CD8-positive, alpha-beta memory T cell (primary cell): ENCODE measurements around the gene TMEM134. TPM values are rescaled to one million over a fixed set of nuclear protein-coding genes. Genes with fewer than 3 reads are reported as not detected.
"Not testable (repeated sequence)": the region's sequence is repeated elsewhere in the genome, so short reads cannot be mapped to it uniquely, and the experiment has no call there.

ENCODE experiments used
- CTCF ChIA-PET: fragments of 350-600 bp; sonication (Branson Sonifier 250); formaldehyde crosslinking; loops from one replicate; lab custom pipeline; 2021; ENCODE audit warnings: antibody characterized with exemption; lab: Charles Lee
- POLR2A ChIA-PET: fragments of 350-600 bp; sonication (Branson Sonifier 250); formaldehyde crosslinking; loops from one replicate; lab custom pipeline; 2021; ENCODE audit warnings: antibody characterized with exemption; lab: Charles Lee
- DNase-seq, 5 donors: peaks; one replicate each; pipeline versions ENCODE4 v3.0.0 to v3.0.0-alpha.2; 2020 to 2022; ENCODE audit warnings: mixed read lengths in 1 of 5
- H3K27ac ChIP-seq: one replicate; pipeline ENCODE4 v1.7.0; 2013; ENCODE audit warnings: low read depth, mild to moderate bottlenecking, low read length, moderate library complexity
- H3K27me3 ChIP-seq: 2 replicates; pipeline ENCODE4 v1.7.0; 2013; ENCODE audit warnings: low read length, mild to moderate bottlenecking; ENCODE audit not compliant: insufficient read depth, poor library complexity, severe bottlenecking
- H3K36me3 ChIP-seq: 2 replicates; pipeline ENCODE4 v1.7.0; 2013; ENCODE audit warnings: mild to moderate bottlenecking, low read length, moderate library complexity; ENCODE audit not compliant: insufficient read depth
- H3K4me1 ChIP-seq: 2 replicates; pipeline ENCODE4 v1.7.0; 2013; ENCODE audit warnings: mild to moderate bottlenecking, low read length, moderate library complexity; ENCODE audit not compliant: insufficient read depth
- H3K4me3 ChIP-seq: 2 replicates; pipeline ENCODE4 v1.7.0; 2013; ENCODE audit warnings: mild to moderate bottlenecking, low read length
- H3K9me3 ChIP-seq: 2 replicates; pipeline ENCODE4 v1.7.0; 2013; ENCODE audit warnings: mild to moderate bottlenecking, low read length
- H3K27ac Mint-ChIP-seq, 8 donors: one replicate each; pipeline ENCODE4 v1.8.0; 2020 to 2021; ENCODE audit warnings: mixed read lengths in 8 of 8, mild to moderate bottlenecking in 6 of 8, inconsistent platforms in 3 of 8, moderate library complexity in 3 of 8
- H3K27me3 Mint-ChIP-seq, 2 donors: one replicate each; pipeline ENCODE4 v1.8.0; 2020 to 2021; ENCODE audit warnings: mixed read lengths in 2 of 2, mild to moderate bottlenecking in 1 of 2, moderate library complexity in 1 of 2
- H3K36me3 Mint-ChIP-seq, 3 donors: one replicate each; pipeline ENCODE4 v1.8.0; 2020 to 2021; ENCODE audit warnings: mixed read lengths in 3 of 3, inconsistent platforms in 1 of 3, mild to moderate bottlenecking in 1 of 3
- H3K4me1 Mint-ChIP-seq, 3 donors: one replicate each; pipeline ENCODE4 v1.8.0; 2020 to 2021; ENCODE audit warnings: mixed read lengths in 3 of 3, inconsistent platforms in 1 of 3, mild to moderate bottlenecking in 1 of 3
- H3K4me3 Mint-ChIP-seq, 7 donors: one replicate each; pipeline ENCODE4 v1.8.0; 2020 to 2021; ENCODE audit warnings: mixed read lengths in 7 of 7, mild to moderate bottlenecking in 6 of 7, moderate library complexity in 4 of 7, inconsistent platforms in 2 of 7
- H3K9me3 Mint-ChIP-seq, 5 donors: one replicate each; pipeline ENCODE4 v1.8.0; 2020 to 2022; ENCODE audit warnings: mixed read lengths in 5 of 5, mild to moderate bottlenecking in 3 of 5, moderate library complexity in 2 of 5, inconsistent platforms in 1 of 5
- polyA plus RNA-seq: library from polyadenylated mRNA; unstranded; fragments of 300-500 nt; fragmentation: Illumina TruSeq; gene quantifications from one replicate; pipeline ENCODE4 v1.2.3, GENCODE V29; 2021
- total RNA-seq, 2 experiments: library from RNA; stranded (reverse); gene quantifications; one replicate each; pipeline ENCODE4 v1.2.3, GENCODE V29; 2021

The TMEM134 gene
- total and polyA plus RNA-seq, 3 experiments from 2014 or later: 49.6 to 152 (median 57.9) TPM

DNA sequence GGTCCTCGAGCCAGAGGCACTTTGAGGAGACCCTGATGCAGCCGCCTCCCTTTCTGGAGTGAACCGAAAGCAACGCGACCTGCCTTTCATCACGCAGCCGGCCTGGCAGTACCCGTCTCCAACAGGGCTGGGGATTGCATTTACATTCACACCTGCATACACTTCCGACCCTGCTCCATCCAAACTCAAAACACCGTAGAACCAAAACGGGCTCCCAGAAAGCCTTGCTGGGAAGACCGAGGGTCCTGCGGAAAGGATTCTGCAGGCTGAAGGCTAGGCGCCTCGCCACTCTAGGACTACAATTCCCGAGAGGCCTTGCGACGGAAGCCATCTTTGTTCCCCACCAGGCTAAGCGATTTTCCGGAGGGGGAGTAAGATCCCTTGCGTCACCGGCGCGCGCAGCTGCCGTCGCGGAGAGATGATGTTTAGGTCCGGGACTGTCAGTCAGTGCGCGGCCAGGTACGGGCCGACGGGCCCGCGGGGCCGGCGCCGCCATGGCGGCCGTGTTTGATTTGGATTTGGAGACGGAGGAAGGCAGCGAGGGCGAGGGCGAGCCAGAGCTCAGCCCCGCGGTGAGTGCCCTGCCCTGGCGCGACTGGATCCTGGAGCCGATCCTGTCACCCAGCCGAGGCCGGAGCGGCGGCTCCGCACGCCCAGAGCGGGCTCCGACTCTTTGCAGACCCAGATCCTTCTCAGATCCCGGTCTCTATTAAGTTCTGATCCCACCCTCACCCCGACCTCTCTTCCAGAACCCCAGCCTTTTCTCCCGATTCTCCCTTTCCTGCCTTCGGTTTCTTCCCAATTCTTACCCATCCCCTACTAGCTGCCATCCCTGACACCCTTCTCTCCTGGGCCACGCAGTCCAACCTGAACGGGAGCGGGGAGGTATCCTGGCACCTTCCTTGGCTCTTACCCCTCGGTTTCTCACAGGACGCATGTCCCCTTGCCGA is 40.7 kb downstream of the TMEM134 start, which contains the start of gene RPS6KB2:
RPS6KB2 (plus strand) TSS at position 443 of the 950 bp plus-strand sequence; CDS start at position 495, 52 bp downstream.
- Mint-ChIP-seq H3K4me3 (peak within 1 kb of the TSS; percentile 94 to 100 (median 99)), H3K27me3 (peaks cover 0 to 6% of the 10 kb centered on the region in 2 donors), H3K27ac (peak within 1 kb of the TSS; percentile 93 to 99 (median 98)), H3K4me1 (peaks cover 25 to 61% (median 31%) of the 10 kb centered on the region in 3 donors), H3K36me3 (peaks cover 0 to 34% (median 2%) of the 10 kb centered on the region in 3 donors), H3K9me3 (no peaks in the 10 kb centered on the region)
- ChIA-PET POLR2A (interaction anchor here (0.6 to 3.6 kb wide), 14 partner anchors 8 to 143 kb away, joined by 3 to 39 read pairs (median 6); partner anchors contain the start of genes CABP4, CLCF1, PITPNM1 and PPP1CA), CTCF (interaction anchor here (1.0 to 2.8 kb wide), 10 partner anchors 9 to 166 kb away, joined by 3 to 18 read pairs (median 4); partner anchors contain the start of genes PPP1CA, PTPRCAP, TBC1D10C and TMEM134)
- Histone ChIP-seq H3K4me3 (peak within 1 kb of the TSS; percentile 76), H3K9me3 (no peaks in the 10 kb centered on the region), H3K36me3 (peaks cover 14% of the 10 kb centered on the region), H3K27me3 (no peaks in the 10 kb centered on the region), H3K4me1 (peaks cover 39% of the 10 kb centered on the region), H3K27ac (peak within 1 kb of the TSS; percentile 91)
- peak; percentile 96 to 99 (median 99) for DNase-seq

DNA sequence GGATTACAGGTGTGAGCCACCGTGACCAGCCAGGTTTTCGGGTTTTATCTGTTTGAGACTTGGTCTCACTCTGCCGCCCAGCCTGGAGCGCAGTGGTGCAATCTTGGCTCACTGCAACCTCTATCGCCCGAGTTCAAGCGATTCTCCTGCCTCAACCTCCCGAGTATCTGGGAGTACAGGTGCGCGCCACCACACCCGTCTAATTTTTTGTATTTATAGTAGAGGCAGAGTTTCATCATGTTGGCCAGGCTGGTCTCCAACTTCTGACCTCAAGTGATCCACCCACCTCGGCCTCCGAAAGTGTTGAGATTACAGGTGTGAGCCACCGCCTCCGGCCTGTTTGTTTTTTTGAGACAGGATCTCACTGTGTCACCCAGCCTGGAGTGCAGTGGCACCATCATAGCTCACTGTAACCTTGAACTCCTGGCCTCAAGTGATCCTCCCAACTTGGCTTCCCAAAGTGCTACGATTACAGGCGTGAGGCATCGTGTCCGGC is 41.6 kb downstream of the TMEM134 start:
- peak overlapping the region; percentile 94 to 100 (median 99) for H3K4me3 Mint-ChIP-seq
- peaks cover 30% of the 10 kb centered on the region for H3K4me1 ChIP-seq
- DNase-seq, H3K27me3 Mint-ChIP-seq, H3K36me3 ChIP-seq, H3K27me3 ChIP-seq, H3K9me3 Mint-ChIP-seq, H3K9me3 ChIP-seq: not testable (repeated sequence)
- ChIA-PET CTCF (interaction anchor here (1.0 to 2.8 kb wide), 5 partner anchors 10 to 42 kb away, joined by 3 to 18 read pairs (median 8); partner anchors contain the start of genes PPP1CA, PTPRCAP, TBC1D10C and TMEM134), POLR2A (interaction anchor here (0.7 to 3.6 kb wide), 7 partner anchors 9 to 36 kb away, joined by 3 to 39 read pairs (median 12); partner anchors contain the start of genes PPP1CA, PTPRCAP, RAD9A and TBC1D10C)
- peaks cover 30 to 60% (median 32%) of the 10 kb centered on the region in 3 donors for H3K4me1 Mint-ChIP-seq
- peak overlapping the region; percentile 91 for H3K27ac ChIP-seq
- peaks cover 0 to 25% (median 2%) of the 10 kb centered on the region in 3 donors for H3K36me3 Mint-ChIP-seq
- H3K4me3 ChIP-seq: peak overlapping the region; percentile 76
- peak overlapping the region; percentile 93 to 99 (median 98) for H3K27ac Mint-ChIP-seq

DNA sequence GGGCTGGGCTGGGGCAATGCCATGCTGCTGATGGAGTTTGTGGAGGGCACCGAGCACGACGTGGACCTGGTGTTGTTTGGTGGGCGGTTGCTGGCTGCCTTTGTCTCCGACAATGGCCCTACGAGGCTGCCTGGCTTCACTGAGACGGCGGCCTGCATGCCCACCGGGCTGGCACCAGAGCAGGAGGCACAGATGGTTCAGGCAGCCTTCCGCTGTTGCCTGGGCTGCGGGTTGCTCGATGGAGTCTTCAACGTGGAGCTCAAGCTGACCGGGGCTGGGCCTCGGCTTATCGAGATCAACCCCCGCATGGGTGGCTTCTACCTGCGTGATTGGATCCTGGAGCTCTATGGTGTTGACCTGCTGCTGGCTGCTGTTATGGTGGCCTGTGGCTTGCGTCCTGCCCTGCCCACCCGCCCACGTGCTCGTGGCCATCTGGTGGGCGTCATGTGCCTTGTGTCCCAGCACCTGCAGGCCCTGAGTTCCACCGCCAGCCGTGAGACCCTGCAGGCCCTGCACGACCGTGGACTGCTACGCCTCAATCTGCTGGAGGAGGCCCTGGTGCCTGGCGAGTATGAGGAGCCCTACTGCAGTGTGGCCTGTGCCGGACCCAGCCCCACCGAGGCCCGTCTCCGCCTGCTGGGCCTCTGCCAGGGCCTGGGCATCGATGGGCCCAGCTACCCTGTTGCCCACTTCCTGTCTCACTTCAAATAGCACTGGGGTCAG is 45.0 kb downstream of the TMEM134 start:
- no peaks in the 10 kb centered on the region for H3K9me3 ChIP-seq
- Mint-ChIP-seq H3K27ac (no peak overlapping the region), H3K4me1 (peaks cover 33 to 48% (median 35%) of the 10 kb centered on the region in 3 donors), H3K27me3 (peaks cover 0 to 6% of the 10 kb centered on the region in 2 donors), H3K4me3 (peak overlapping the region in 1 of 7 donors; percentile 9), H3K9me3 (no peaks in the 10 kb centered on the region), H3K36me3 (peaks cover 0 to 7% (median 0%) of the 10 kb centered on the region in 3 donors)
- H3K36me3 ChIP-seq: no peaks in the 10 kb centered on the region
- H3K27ac ChIP-seq: no peak overlapping the region
- ChIA-PET CTCF (interaction anchor here (1.0 to 2.2 kb wide), 5 partner anchors 16 to 24 kb away, joined by 3 to 10 read pairs (median 5); partner anchors contain the start of gene PPP1CA), POLR2A (interaction anchor here (0.5 to 1.2 kb wide), 3 partner anchors 11 to 21 kb away, joined by 3 to 6 read pairs (median 4); no protein-coding TSS in a partner anchor)
- no peak overlapping the region for H3K4me3 ChIP-seq
- peaks cover 29% of the 10 kb centered on the region for H3K4me1 ChIP-seq
- H3K27me3 ChIP-seq: no peaks in the 10 kb centered on the region
- DNase-seq: no peak

GRCh38 chr11:67423466-67423865 is 45.6 kb downstream of the TMEM134 start:
- Mint-ChIP-seq H3K4me1 (peaks cover 34 to 48% (median 41%) of the 10 kb centered on the region in 3 donors), H3K27me3 (peaks cover 0 to 6% of the 10 kb centered on the region in 2 donors), H3K36me3 (peaks cover 0 to 5% (median 0%) of the 10 kb centered on the region in 3 donors), H3K27ac (peak overlapping the region in 1 of 8 donors; percentile 75), H3K4me3 (peak overlapping the region in 1 of 7 donors; percentile 24), H3K9me3 (no peaks in the 10 kb centered on the region)
- Histone ChIP-seq H3K36me3 (no peaks in the 10 kb centered on the region), H3K27me3 (no peaks in the 10 kb centered on the region), H3K9me3 (no peaks in the 10 kb centered on the region), H3K4me1 (peaks cover 31% of the 10 kb centered on the region), H3K4me3 (no peak overlapping the region), H3K27ac (no peak overlapping the region)
- POLR2A ChIA-PET: interaction anchor here (0.6 to 1.2 kb wide), 3 partner anchors 9 to 580 kb away, joined by 3 to 7 read pairs (median 3); no protein-coding TSS in a partner anchor
- CTCF ChIA-PET: interaction anchor here (1.7 to 2.2 kb wide), 2 partner anchors 15 to 22 kb away, joined by 6 to 10 read pairs; partner anchors contain the start of gene PPP1CA
- no peak for DNase-seq

DNA sequence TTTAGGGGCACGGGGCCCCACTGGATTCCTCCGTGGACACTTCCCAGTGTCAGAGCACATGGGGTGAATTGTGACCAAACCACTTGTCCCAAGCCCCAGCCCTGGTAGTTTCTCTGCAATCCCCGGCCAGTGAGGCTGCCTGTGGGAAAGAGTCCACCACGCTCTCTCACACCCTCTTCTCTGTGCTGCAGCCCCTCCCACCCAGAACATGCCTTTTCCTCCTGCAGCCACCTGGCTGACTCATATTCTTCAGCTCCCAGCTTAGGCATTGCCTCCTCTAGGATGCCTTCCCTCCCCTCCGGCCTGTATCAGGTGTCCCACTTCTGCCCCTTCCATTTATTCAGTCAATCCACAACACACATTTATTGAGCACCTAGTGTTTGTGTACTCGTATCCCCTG is 46.2 kb downstream of the TMEM134 start:
- H3K4me3 Mint-ChIP-seq: peak overlapping the region in 1 of 7 donors; percentile 24
- Histone ChIP-seq H3K36me3 (no peaks in the 10 kb centered on the region), H3K4me3 (no peak overlapping the region), H3K27ac (no peak overlapping the region), H3K27me3 (no peaks in the 10 kb centered on the region), H3K4me1 (peaks cover 36% of the 10 kb centered on the region), H3K9me3 (no peaks in the 10 kb centered on the region)
- DNase-seq: no peak
- no peaks in the 10 kb centered on the region for H3K9me3 Mint-ChIP-seq
- ChIA-PET CTCF (interaction anchor here (1.7 to 2.2 kb wide), 2 partner anchors 14 to 21 kb away, joined by 6 to 10 read pairs; partner anchors contain the start of gene PPP1CA), POLR2A (interaction anchor here (0.6 to 1.2 kb wide), 5 partner anchors 8 to 580 kb away, joined by 3 to 7 read pairs (median 3); partner anchors contain the start of gene TBC1D10C)
- peaks cover 0 to under 1% (median 0%) of the 10 kb centered on the region in 3 donors for H3K36me3 Mint-ChIP-seq
- H3K27me3 Mint-ChIP-seq: peaks cover 0 to 3% of the 10 kb centered on the region in 2 donors
- peak overlapping the region in 3 of 8 donors; percentile 22 to 75 (median 73) for H3K27ac Mint-ChIP-seq
- peaks cover 35 to 50% (median 42%) of the 10 kb centered on the region in 3 donors for H3K4me1 Mint-ChIP-seq

DNA sequence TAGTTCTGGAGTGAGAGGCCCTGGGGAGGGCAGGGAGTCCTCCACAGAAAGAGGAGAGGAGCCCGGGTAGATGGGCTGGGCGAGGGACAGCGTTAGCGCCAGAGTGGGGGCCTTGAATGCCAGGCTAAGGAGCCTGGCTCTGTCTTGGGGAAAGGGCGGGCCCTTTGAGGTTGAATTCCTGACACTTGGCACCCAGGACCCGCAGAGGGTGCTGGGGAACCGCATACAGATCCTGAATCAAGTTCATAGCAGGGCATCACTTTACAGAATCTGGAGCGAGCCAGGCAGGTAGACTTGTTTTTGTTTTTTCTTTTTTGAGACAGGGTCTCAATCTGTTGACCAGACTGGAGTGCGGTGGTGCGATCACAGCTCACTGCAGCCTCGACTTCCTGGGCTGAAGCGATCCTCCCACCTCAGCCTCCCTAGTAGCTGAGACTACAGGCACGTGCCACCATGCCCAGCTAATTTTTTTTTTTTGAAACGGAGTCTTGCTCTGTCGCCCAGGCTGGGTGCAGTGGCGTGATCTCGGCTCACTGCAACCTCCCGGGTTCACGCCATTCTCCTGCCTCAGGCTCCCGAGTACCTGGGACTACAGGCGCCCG is 47.5 kb downstream of the TMEM134 start:
- POLR2A ChIA-PET: interaction anchor here (0.6 to 5.9 kb wide), 8 partner anchors 9 to 83 kb away, joined by 3 to 111 read pairs (median 8); partner anchors contain the start of genes POLD4, PPP1CA, PTPRCAP and TBC1D10C
- H3K27ac ChIP-seq: no peak overlapping the region
- H3K4me1 Mint-ChIP-seq: peaks cover 36 to 55% (median 44%) of the 10 kb centered on the region in 3 donors
- H3K36me3 Mint-ChIP-seq: no peaks in the 10 kb centered on the region
- peaks cover 0 to 1% of the 10 kb centered on the region in 2 donors for H3K27me3 Mint-ChIP-seq
- H3K4me1 ChIP-seq: peaks cover 42% of the 10 kb centered on the region
- H3K4me3 Mint-ChIP-seq: peak overlapping the region; percentile 46 to 83 (median 71)
- DNase-seq: no peak
- H3K4me3 ChIP-seq: peak overlapping the region; percentile 54
- H3K36me3 ChIP-seq: no peaks in the 10 kb centered on the region
- no peaks in the 10 kb centered on the region for H3K9me3 Mint-ChIP-seq
- no peaks in the 10 kb centered on the region for H3K9me3 ChIP-seq
- no peaks in the 10 kb centered on the region for H3K27me3 ChIP-seq
- peak overlapping the region in 7 of 8 donors; percentile 75 to 94 (median 84) for H3K27ac Mint-ChIP-seq
- CTCF ChIA-PET: interaction anchor here (1.2 to 9.8 kb wide), 4 partner anchors 10 to 30 kb away, joined by 3 to 108 read pairs (median 8); partner anchors contain the start of genes PPP1CA, RAD9A and TBC1D10C
